HL-60 (cell line): ENCODE results near the gene OR2T1.

Experiments used
- DNase-seq, 2 experiments: peaks; one replicate each; pipeline ENCODE4 v3.0.0-alpha.2; 2010 to 2020; ENCODE audit warnings: low read depth in 1 of 2, low spot score in 1 of 2
- H3K27ac ChIP-seq: fragments of 250-450 bp; sonication (Bioruptor Pico); replicated peaks from 2 replicates; pipeline ENCODE4 v1.5.1; 2020; ENCODE audit warnings: mild to moderate bottlenecking, moderate library complexity
- H3K27me3 ChIP-seq: fragments of 250-450 bp; sonication (Bioruptor Pico); 2 replicates; pipeline ENCODE4 v1.5.1; 2021; ENCODE audit warnings: mild to moderate bottlenecking, moderate library complexity; ENCODE audit not compliant: insufficient read depth, poor library complexity, severe bottlenecking
- H3K4me3 ChIP-seq: replicated peaks from 2 replicates; pipeline ENCODE4 v1.5.1; 2011; ENCODE audit warnings: mild to moderate bottlenecking, control low read depth, low read length; ENCODE audit not compliant: insufficient read depth
- GABPA ChIP-seq: IDR thresholded peaks from 2 replicates; pipeline ENCODE4 v1.6.1; 2012; ENCODE audit warnings: low read depth
- POLR2AphosphoS5 ChIP-seq: IDR thresholded peaks from 2 replicates; pipeline ENCODE4 v1.6.1; 2012; ENCODE audit warnings: low read depth
- REST ChIP-seq: IDR thresholded peaks from 2 replicates; pipeline ENCODE4 v1.6.1; 2012; ENCODE audit warnings: low read depth; ENCODE audit not compliant: insufficient replicate concordance
- SPI1 ChIP-seq: IDR thresholded peaks from 2 replicates; pipeline ENCODE4 v1.6.1; 2012; ENCODE audit warnings: low read depth, mild to moderate bottlenecking, borderline replicate concordance
- TF ChIP-seq, protein P1 (sequence below): IDR thresholded peaks from one replicate; pipeline ENCODE4 v1.5.1; 2011; ENCODE audit warnings: low read length, control low read depth, inconsistent platforms; ENCODE audit not compliant: insufficient read depth

OR2T1 gene

GRCh38 chr1:248406721-248407692, 4.2 kb downstream of the OR2T1 start:
- TF ChIP-seq REST (no peak), SPI1 (no peak), GABPA (no peak), POLR2AphosphoS5 (no peak)
- TF ChIP-seq, protein P1, sequence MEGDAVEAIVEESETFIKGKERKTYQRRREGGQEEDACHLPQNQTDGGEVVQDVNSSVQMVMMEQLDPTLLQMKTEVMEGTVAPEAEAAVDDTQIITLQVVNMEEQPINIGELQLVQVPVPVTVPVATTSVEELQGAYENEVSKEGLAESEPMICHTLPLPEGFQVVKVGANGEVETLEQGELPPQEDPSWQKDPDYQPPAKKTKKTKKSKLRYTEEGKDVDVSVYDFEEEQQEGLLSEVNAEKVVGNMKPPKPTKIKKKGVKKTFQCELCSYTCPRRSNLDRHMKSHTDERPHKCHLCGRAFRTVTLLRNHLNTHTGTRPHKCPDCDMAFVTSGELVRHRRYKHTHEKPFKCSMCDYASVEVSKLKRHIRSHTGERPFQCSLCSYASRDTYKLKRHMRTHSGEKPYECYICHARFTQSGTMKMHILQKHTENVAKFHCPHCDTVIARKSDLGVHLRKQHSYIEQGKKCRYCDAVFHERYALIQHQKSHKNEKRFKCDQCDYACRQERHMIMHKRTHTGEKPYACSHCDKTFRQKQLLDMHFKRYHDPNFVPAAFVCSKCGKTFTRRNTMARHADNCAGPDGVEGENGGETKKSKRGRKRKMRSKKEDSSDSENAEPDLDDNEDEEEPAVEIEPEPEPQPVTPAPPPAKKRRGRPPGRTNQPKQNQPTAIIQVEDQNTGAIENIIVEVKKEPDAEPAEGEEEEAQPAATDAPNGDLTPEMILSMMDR: no peak
- DNase-seq: no peak
- H3K27me3 ChIP-seq: no peaks in the 10 kb centered on the region
- no peak overlapping the region for H3K4me3 ChIP-seq
- no peak overlapping the region for H3K27ac ChIP-seq

- no peak for DNase-seq
- H3K27me3 ChIP-seq: no peaks in the 10 kb centered on the region
- no peak overlapping the region for H3K27ac ChIP-seq
- no peak for TF ChIP-seq POLR2AphosphoS5
- TF ChIP-seq, protein P1: no peak
- no peak for TF ChIP-seq REST
- no peak for TF ChIP-seq SPI1
- TF ChIP-seq GABPA: no peak
- no peak overlapping the region for H3K4me3 ChIP-seq
These were observed 13.4 kb downstream of the OR2T1 start for GRCh38 chr1:248416226-248416625.

DNA sequence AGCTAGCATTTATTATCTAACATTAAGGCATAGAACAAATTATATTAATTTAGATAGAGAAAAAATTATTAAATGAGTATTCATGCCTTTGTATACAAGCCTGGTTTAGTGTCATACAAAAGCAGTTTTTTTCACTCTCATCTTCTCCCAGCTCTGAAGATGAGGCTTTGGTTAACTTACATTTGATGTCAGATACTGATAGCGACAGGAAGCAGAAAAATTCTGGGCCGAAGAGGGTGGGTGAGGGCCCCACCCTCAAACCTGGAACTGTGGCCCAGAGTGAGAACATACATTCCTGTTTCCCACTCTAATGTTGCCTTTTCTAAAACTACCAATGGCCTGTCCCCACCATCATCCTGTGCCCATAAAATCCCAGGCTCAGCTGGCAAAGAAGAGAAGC, 15.0 kb downstream of the OR2T1 start:
- DNase-seq: no peak
- H3K4me3 ChIP-seq: no peak overlapping the region
- no peak for TF ChIP-seq REST
- TF ChIP-seq SPI1: no peak
- TF ChIP-seq GABPA: no peak
- TF ChIP-seq POLR2AphosphoS5: no peak
- TF ChIP-seq, protein P1: no peak
- H3K27ac ChIP-seq: no peak overlapping the region
- no peaks in the 10 kb centered on the region for H3K27me3 ChIP-seq
